Measurements from ENCODE around the gene LDLRAD3. TPM values are rescaled to one million over a fixed set of nuclear protein-coding genes. Genes with fewer than 3 reads are reported as not detected.

LDLRAD3 gene
- total RNA-seq, 1 experiment from 2014 or later = 12.1 TPM

- no peaks in the 10 kb centered on the region for H3K79me2 ChIP-seq (ENCODE audit: insufficient read depth, low read length)
- peak; percentile 39; the same call in 2 of the 3 replicates for TF ChIP-seq CTCF (conservative IDR thresholded peaks at IDR 0.05)
- H3K23me2 ChIP-seq (ENCODE audit: insufficient read length, low read depth, low read length, poor library complexity, severe bottlenecking) = no peaks in the 10 kb centered on the region
- Mint-ChIP-seq H3K27ac (no peak overlapping the region; a peak in 1 of 7 replicates), H3K36me3 (ENCODE audit: insufficient read depth in 1 of 3, low read depth in 3 of 3) (peaks cover 0 to 2% (median 1%) of the 10 kb centered on the region in 3 experiments; a peak in 4 of 7 replicates), H3K9me3 (no peaks in the 10 kb centered on the region; a peak in 2 of 5 replicates), H3K27me3 (ENCODE audit: low read depth) (no peaks in the 10 kb centered on the region), H3K4me3 (no peak overlapping the region), H3K4me1 (no peaks in the 10 kb centered on the region)
- no peak overlapping the region for H2AK5ac ChIP-seq (ENCODE audit: insufficient read length, low read length)
- no peak overlapping the region for H2AFZ ChIP-seq (ENCODE audit: low read length)
- H3K27me3 ChIP-seq (ENCODE audit: insufficient read depth, low read length) = no peaks in the 10 kb centered on the region
- H2BK120ac ChIP-seq (ENCODE audit: low read depth, low read length, poor library complexity, severe bottlenecking) = no peak overlapping the region
- WGBS (ENCODE audit: extremely low coverage, insufficient read length, low lambda C conversion rate) = no CpG with 5 or more reads among the region's 13 CpGs
- no peak overlapping the region for H3K56ac ChIP-seq (ENCODE audit: insufficient read length, low read depth, low read length)
- H4K5ac ChIP-seq (ENCODE audit: insufficient read length, low read depth, low read length) = no peak overlapping the region
- H3K4me1 ChIP-seq (ENCODE audit: insufficient read depth, low read length) = no peaks in the 10 kb centered on the region
- no peak overlapping the region for H3K9ac ChIP-seq (ENCODE audit: extremely low read depth, insufficient read length, low read length)
- no peaks in the 10 kb centered on the region for H3K79me1 ChIP-seq (ENCODE audit: insufficient read depth, low read depth, low read length, poor library complexity, severe bottlenecking)
- H3K4ac ChIP-seq (ENCODE audit: low read depth, low read length) = no peak overlapping the region
- H4K8ac ChIP-seq (replicated peaks; ENCODE audit: insufficient read length, low read depth, low read length) = no peak overlapping the region
- H3K23ac ChIP-seq (ENCODE audit: insufficient read length, low read depth, low read length) = no peak overlapping the region
- H2BK15ac ChIP-seq (ENCODE audit: low read depth, low read length) = no peak overlapping the region
- H2BK12ac ChIP-seq (ENCODE audit: insufficient read length, low read depth, low read length) = no peak overlapping the region
- no peak overlapping the region for H4K91ac ChIP-seq (ENCODE audit: insufficient read length, low read depth, low read length)
- H3T11ph ChIP-seq (ENCODE audit: low read length) = no peak overlapping the region
- H2BK5ac ChIP-seq (ENCODE audit: insufficient read length, low read length) = no peak overlapping the region
- no peak overlapping the region for H3K27ac ChIP-seq (ENCODE audit: insufficient read length, low read depth, low read length)
- H4K20me1 ChIP-seq (ENCODE audit: control insufficient read depth, insufficient read depth, insufficient read length) = no peaks in the 10 kb centered on the region
- H3K9me3 ChIP-seq (ENCODE audit: control insufficient read depth, low read depth, low read length) = no peaks in the 10 kb centered on the region
- H3K4me2 ChIP-seq (ENCODE audit: insufficient read depth, insufficient read length, low read length) = no peak overlapping the region
- H3K18ac ChIP-seq (ENCODE audit: insufficient read length, low read depth, low read length) = no peak overlapping the region
- H2BK20ac ChIP-seq (ENCODE audit: low read depth, low read length, poor library complexity, severe bottlenecking) = no peak overlapping the region
- no peak for DNase-seq
- no peak overlapping the region for H3K14ac ChIP-seq (ENCODE audit: insufficient read depth, low read length)
Measured at GRCh38 chr11:36278531-36279282, 334.8 kb downstream of the LDLRAD3 start.
